ENCODE results near the gene MYNN. TPM values are rescaled to one million over a fixed set of nuclear protein-coding genes. Genes with fewer than 3 reads are reported as not detected.
A peak's percentile ranks its signal among the peaks of the same experiment; 100 is the strongest.

MYNN gene
- total and polyA plus RNA-seq, 9 of the 15 experiments (the other 6 are each of a cell fraction or from before 2014, with no cell fraction given) = 10.4 to 35.7 (median 21.3) TPM

- TF ChIP-seq, protein P1, sequence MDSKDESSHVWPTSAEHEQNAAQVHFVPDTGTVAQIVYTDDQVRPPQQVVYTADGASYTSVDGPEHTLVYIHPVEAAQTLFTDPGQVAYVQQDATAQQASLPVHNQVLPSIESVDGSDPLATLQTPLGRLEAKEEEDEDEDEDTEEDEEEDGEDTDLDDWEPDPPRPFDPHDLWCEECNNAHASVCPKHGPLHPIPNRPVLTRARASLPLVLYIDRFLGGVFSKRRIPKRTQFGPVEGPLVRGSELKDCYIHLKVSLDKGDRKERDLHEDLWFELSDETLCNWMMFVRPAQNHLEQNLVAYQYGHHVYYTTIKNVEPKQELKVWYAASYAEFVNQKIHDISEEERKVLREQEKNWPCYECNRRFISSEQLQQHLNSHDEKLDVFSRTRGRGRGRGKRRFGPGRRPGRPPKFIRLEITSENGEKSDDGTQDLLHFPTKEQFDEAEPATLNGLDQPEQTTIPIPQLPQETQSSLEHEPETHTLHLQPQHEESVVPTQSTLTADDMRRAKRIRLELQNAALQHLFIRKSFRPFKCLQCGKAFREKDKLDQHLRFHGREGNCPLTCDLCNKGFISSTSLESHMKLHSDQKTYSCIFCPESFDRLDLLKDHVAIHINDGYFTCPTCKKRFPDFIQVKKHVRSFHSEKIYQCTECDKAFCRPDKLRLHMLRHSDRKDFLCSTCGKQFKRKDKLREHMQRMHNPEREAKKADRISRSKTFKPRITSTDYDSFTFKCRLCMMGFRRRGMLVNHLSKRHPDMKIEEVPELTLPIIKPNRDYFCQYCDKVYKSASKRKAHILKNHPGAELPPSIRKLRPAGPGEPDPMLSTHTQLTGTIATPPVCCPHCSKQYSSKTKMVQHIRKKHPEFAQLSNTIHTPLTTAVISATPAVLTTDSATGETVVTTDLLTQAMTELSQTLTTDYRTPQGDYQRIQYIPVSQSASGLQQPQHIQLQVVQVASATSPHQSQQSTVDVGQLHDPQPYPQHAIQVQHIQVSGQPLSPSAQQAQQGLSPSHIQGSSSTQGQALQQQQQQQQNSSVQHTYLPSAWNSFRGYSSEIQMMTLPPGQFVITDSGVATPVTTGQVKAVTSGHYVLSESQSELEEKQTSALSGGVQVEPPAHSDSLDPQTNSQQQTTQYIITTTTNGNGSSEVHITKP (IDR thresholded peaks at IDR 0.05; ENCODE audit: partially characterized antibody) = no peak
- TF ChIP-seq PTBP1 (IDR thresholded peaks at IDR 0.05; ENCODE audit: low read depth, low read length) (no peak), ZNF175 (CRISPR knock-in tag; IDR thresholded peaks at IDR 0.05; ENCODE audit: low read depth) (no peak), MCM3 (IDR thresholded peaks at IDR 0.05) (no peak), HNRNPUL1 (IDR thresholded peaks at IDR 0.05; ENCODE audit: low read length) (no peak), IRF1 (CRISPR knock-in tag; IDR thresholded peaks at IDR 0.05; ENCODE audit: borderline replicate concordance) (no peak), ADNP (tag; IDR thresholded peaks at IDR 0.05) (no peak), RBBP5 (IDR thresholded peaks at IDR 0.05; ENCODE audit: borderline replicate concordance, insufficient read depth, low read length, poor library complexity, severe bottlenecking) (peak; percentile 34), MEF2D (tag; conservative IDR thresholded peaks at IDR 0.05; ENCODE audit: low read depth) (no peak), SMARCE1 (IDR thresholded peaks at IDR 0.05) (peak; percentile 76), ZNF384 (IDR thresholded peaks at IDR 0.05; ENCODE audit: low read depth, low read length) (no peak), ZNF511 (CRISPR knock-in tag; IDR thresholded peaks at IDR 0.05) (no peak), NCOR1 (IDR thresholded peaks at IDR 0.05) (peak; percentile 88), CBX5 (IDR thresholded peaks at IDR 0.05; ENCODE audit: borderline replicate concordance, low read depth) (no peak), RB1 (IDR thresholded peaks at IDR 0.05; ENCODE audit: low read depth) (no peak), ZNF445 (CRISPR knock-in tag; IDR thresholded peaks at IDR 0.05; ENCODE audit: low read depth) (no peak), ZNF184 (CRISPR knock-in tag; IDR thresholded peaks at IDR 0.05) (no peak), SREBF2 (CRISPR knock-in tag; IDR thresholded peaks at IDR 0.05) (no peak), HNRNPH1 (optimal IDR thresholded peaks at IDR 0.05; ENCODE audit: low read depth, low read length) (no peak), ZNF766 (CRISPR knock-in tag; conservative IDR thresholded peaks at IDR 0.05) (peak; percentile 63; the same call in 1 of the 2 replicates)
- TF ChIP-seq, protein P2, sequence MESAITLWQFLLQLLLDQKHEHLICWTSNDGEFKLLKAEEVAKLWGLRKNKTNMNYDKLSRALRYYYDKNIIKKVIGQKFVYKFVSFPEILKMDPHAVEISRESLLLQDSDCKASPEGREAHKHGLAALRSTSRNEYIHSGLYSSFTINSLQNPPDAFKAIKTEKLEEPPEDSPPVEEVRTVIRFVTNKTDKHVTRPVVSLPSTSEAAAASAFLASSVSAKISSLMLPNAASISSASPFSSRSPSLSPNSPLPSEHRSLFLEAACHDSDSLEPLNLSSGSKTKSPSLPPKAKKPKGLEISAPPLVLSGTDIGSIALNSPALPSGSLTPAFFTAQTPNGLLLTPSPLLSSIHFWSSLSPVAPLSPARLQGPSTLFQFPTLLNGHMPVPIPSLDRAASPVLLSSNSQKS (CRISPR knock-in tag; IDR thresholded peaks at IDR 0.05) = no peak
These were observed 8.1 kb downstream of the MYNN start (continued) for GRCh38 chr3:169781209-169781855.

Measured in K562 (cell line).